Activated CD4-positive, CD25-positive, alpha-beta regulatory T cell treated with anti-CD3 and anti-CD28 coated beads, Interleukin-2, amount 50 U/mL, for 72 hours (primary cell): ENCODE results near the gene KRI1.

Experiments
- DNase-seq: peaks from one replicate; pipeline ENCODE4 v3.0.0; 2021

KRI1 gene

DNA sequence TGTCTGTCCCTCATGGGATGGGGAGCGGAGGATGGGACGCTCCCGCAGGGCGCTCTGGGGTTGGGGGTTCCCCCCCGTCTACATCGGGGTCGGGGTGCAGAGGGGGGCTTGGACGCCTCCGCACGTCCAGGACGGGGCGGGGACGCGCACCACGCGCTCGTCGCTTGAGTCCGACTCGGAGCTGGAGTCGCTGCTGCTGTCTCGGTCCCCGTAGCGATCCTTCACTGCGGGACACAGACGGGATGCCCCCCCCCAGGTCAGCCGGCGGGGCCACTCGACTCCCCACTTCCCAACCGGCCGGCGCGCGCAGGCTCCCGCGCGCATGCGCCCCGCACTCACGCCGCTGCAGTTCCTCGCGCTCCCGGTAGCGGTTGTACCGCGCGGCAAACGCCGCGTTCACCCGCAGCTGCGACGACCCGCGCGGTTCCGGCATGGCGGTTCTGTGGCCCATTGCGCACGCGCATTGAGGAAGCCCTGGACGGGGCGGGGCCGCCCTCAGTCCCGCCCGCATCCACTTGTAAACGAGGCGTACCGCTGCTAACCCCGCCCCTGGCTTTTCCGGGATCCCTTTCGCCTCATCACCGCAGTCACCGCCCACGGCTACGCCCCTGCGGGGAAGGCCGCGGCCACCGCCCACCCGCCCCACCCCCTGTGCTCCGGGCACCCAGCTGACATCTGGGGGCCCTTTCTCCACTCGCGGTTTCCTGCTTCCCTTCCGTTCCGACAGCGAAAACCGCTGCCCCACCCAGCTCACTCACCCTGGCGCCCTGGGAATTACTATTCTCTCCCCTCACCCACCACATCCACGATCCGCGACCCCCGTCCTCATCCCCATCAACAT lies at the start of gene KRI1:
TSS of gene KRI1 (minus strand) at position 444 of the 841 bp plus-strand sequence. CDS start at position 433, 11 bp downstream.
- peak; percentile 99 for DNase-seq

GRCh38 chr19:10612499-10613119 lies 46.8 kb upstream of the KRI1 start:
- DNase-seq, result no peak

DNA sequence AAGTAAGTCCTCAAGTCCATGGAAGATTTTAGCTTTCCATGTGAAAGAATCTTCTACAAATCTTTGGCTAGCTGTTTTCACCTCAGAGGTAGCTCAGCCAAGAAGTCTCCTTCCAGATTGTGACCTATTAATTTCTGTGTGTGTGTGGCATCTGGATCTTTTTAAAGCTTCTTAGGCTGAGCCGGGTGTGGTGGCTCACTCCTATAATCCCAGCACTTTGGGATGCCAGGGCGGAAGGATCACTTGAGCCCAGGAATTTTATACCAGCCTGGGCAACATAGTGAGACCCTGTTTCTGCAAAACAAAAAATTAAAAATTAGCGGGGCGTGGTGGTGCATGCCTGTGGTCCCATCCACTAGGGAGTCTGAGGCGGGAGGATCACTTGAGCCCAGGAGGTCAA lies 46.1 kb upstream of the KRI1 start:
- DNase-seq, result no peak

DNA sequence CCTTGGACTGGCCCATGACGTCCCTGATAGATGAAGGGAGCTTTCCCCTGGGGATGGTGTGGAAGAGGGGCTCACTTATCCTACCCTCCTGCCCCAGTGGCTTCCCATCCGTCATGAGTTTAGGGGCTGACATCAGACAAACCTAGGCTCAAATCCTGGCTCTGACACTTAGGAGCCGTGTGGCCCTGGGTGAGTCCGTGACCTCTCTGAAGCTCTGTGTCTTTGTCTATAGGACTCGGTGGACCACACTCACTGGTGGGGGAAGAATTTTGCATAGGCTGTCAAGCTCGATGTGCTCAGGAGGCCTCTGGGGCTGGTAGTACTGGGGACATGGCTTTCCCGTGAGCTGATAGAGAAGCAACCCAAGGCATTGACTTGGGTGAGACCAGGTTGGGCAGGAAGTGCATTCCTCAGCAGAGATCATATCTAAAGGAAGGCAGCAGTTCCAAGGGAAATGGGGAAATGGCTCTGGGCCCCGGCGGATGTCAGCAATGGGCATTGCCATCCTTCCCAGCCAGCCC lies 38.7 kb upstream of the KRI1 start:
- DNase-seq, result no peak

DNA sequence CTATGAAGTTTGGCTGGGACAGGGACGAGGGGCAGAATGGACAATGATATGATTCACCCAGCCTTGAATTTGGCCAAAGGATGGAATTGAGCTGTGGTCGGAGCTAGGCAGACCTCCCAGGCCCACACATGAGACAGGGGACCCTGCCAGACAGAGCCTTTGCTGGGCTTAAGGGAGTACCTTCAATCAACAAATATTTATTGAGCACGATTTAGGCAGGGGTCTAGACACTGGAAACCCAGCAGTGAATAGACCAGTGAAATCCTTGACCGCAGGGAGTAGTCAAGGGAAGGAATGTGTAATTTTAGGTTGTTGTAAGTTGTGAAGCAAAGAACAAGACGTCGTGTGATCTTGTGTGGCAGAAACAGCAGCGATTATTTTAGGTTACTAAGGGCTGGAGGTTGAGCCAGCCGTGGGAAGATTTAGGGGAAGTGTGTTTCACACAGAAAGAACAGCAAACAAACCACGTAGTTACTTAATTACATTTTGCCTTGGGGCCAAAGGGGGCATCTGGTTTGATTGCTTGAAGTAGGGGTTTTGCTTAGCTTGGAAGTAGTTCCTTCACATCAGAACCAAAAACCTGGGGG lies 38.2 kb upstream of the KRI1 start:
- DNase-seq, result no peak

- DNase-seq, result peak; percentile 72
These were observed 37.5 kb upstream of the KRI1 start for GRCh38 chr19:10603084-10603872.

GRCh38 chr19:10602330-10603083 lies 36.7 kb upstream of the KRI1 start:
- peak; percentile 84 for DNase-seq

DNA sequence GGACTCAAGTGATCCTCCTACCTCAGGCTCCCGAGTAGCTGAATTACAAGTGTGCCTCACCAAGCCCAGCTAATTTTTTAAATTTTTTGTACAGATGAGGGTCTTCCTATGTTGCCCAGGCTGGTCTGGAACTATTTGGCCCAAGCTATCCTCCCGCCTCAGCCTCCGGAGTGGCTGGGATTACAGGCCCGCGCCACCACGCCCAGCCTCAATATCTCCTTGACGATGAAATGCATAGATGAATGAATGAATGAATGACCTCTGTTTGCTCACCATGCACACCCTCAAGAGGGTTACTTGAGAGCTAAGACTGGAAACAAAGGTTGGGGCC lies 36.2 kb upstream of the KRI1 start:
- no peak for DNase-seq

GRCh38 chr19:10600149-10600548 lies 34.3 kb upstream of the KRI1 start:
- DNase-seq, result no peak

DNA sequence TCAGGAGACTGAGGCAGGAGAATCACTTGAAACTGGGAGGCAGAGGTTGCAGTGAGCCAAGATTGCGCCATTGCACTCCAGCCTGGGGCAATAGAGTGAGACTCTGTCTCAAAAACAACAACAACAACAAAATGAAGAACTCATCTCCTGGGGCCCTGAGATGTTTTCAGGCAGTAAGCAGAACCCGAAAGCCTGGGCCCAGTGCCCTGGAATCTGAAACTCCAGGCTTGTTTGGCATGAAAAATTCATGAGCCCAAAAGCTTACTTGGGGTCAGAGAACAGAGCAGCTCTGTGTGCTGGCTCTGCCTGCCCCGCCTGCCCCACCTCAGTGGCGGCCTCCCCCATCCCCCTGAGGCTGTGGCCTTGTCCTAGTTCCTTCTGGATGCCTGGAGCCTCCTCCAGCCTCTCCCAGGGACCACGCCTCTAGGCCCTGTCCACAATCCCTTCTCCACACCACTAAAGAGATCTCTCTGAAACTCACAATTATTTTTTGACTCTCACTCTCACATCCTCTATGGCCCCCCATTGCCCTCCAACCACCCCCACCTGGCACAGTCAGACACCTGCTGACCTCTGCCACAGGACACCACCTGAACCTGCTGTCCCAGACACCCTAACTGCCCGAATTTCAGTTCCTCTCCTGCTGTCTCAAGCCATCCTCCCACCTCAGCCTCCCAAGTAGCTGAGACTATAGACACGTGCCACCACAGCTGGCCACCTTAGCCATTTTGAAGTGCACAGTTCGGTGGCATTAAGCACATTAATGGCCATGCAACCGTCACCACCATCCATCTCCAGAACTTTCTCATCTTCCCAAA lies 28.2 kb upstream of the KRI1 start:
- no peak for DNase-seq

DNA sequence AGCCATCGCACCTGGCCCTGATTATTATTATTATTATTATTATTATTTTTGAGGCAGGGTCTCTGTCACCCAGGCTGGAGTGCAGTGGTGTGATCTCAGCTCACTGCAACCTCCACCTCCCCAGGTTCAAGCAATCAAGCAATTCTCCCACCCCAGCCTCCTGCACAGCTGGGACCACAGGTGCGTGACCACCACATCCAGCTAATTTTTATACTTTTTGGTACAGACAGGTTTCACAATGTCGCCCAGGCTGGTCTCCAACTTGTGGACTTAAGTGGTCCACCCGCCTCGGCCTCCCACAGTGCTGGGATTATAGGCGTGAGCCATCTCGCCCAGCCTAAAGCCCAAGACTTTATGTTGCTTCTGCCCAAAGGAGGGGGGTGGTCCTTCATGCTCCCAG lies 27.3 kb upstream of the KRI1 start:
- DNase-seq, result no peak

DNA sequence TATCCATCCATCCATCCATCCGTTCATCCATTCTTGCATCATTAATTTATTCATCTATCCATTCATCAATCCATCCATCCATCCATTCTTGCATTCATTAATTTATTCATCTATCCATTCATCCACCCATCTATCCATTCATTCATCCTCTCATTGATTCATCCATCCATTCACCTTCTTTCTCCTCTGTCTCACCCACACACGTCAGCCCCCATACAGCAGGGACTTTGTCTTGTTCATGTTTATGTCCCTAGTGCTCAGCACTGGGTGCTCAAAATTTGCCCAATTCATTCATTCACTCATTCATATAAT lies 22.0 kb upstream of the KRI1 start:
- DNase-seq, result no peak

- DNase-seq, result no peak
These were observed 21.4 kb upstream of the KRI1 start, which contains the start of gene AP1M2 for GRCh38 chr19:10587022-10587838. TSS of gene AP1M2 (minus strand) at chr19:10587312. CDS start at chr19:10587231, 81 bp downstream.

DNA sequence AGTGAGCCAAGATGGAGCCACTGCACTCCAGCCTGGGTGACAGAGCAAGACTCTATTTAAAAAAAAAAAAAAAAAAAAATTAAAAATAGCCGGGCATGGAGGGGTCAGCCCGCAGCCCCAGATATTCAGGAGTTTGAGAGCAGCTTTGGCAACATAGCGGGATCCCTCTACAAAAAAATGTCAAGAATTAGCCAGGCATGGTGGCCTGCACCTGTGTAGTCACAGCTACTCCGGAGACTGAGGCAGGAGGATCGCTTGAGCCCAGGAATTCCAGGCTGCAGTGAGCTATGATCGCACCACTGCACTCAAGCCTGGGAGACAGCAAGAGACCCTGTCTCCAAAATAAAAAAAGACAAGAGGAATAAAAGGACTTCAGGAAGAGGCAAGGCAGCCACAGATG lies 20.6 kb upstream of the KRI1 start:
- no peak for DNase-seq

DNA sequence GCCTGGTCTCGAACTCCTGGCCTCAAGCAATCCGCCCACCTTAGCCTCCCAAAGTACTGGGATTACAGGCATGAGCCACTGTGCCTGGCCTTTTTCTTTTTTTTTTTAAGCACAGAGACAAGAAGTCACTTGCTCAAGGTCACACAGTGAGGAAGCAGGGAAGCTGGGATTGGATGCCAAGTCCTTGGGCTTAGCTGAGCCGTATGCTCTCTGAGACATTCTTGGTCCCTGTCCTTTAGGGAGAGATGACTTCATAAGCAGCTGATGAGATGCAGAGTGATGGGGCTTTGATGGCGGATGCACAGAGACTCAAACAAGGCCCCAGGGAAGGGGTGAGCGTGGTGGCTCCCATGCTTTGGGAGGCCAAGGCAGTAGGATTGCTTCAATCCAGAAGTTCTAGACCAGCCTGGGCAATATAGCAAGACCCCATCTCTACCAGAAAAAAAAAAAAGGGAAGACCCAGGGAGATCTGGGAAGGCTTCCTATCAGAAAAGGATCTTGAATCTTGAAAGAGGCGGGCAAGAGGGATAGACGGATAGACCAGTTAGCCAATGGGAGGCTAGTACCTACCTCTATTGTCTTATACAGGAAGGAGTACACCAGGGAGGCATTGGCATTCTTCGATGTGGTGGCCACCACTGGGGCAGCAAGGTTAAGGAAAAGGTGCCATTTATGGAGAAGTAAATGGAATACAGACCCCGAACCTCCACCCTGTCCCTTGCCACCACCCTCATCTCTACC lies 17.4 kb upstream of the KRI1 start:
- no peak for DNase-seq

DNA sequence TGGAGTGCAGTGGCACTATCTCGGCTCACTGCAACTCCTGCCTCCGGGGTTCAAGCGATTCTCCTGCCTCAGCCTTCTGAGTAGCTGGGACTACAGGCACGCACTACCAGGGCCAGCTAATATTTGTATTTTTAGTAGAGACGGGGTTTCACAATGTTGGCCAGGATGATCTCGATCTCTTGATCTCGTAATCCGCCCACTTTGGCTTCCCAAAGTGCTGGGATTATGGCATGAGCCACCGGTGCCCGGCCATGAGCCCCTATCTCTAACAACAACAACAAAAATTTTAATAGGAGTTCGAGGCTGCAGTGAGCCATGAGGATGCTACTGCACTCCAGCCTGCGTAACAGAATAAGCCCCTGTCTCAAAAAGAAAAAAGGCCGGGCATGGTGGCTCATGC lies 16.3 kb upstream of the KRI1 start:
- no peak for DNase-seq

DNA sequence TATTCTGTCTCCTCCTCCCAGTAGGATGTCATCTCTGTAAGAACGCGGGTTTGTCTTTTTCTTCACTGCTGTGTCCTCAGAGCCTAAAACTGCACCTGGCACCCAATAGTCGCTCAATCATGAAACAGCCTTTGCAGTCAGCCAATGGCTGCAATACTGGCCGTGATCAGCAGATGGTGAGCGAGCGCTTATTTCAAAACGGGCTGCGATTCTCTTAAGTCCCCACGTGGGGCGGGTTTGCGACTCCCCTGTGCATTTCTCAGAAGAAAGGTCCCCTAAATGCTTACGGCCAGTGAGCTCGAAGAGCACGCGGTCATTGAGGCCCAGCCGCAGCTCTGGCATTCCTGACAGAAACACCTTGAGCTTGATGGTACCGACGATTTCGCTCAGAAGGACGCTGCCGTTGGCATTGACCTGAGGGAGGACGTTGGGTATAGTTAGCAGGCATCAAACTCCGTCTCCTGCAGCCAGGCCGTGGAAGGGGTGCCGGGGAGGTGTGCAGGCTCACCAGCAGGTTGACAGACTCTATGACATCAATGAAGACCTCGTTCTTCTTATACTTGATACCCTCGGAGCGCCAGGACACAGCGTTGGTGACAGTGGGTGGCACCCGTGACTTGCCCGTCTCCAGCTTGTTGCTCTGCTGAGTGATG lies 15.3 kb upstream of the KRI1 start:
- DNase-seq, result peak; percentile 91

- DNase-seq, result no peak
These were observed 12.1 kb upstream of the KRI1 start for GRCh38 chr19:10577951-10578350.

- DNase-seq, result no peak
These were observed 9.4 kb upstream of the KRI1 start for GRCh38 chr19:10575011-10575716.
